Measurements from ENCODE around the gene CIB2. TPM values are rescaled to one million over a fixed set of nuclear protein-coding genes. Genes with fewer than 3 reads are reported as not detected.

CIB2 gene
- total and polyA plus RNA-seq, 2 donors, result 11.2 to 50.6 TPM

Other genes with a start within 250 kb of the CIB2 start
- gene TBC1D2B, start 53.7 kb downstream of the CIB2 start, total RNA-seq, result 32.7 TPM
- 20.0 TPM for gene TBC1D2B, start 53.7 kb downstream of the CIB2 start, polyA plus RNA-seq
- gene SH2D7, start 38.9 kb downstream of the CIB2 start, total RNA-seq, result 0.05 TPM
- gene SH2D7, start 38.9 kb downstream of the CIB2 start, polyA plus RNA-seq, result 0.05 TPM
- 69.5 TPM for gene IDH3A, start 17.9 kb upstream of the CIB2 start, total RNA-seq
- 45.7 TPM for gene IDH3A, start 17.9 kb upstream of the CIB2 start, polyA plus RNA-seq
- 7.9 TPM for gene ACSBG1, start 103.1 kb upstream of the CIB2 start, total RNA-seq
- gene ACSBG1, start 103.1 kb upstream of the CIB2 start, polyA plus RNA-seq, result 1.1 TPM
- gene DNAJA4, start 133.1 kb upstream of the CIB2 start, total RNA-seq, result 6.2 TPM
- 19.0 TPM for gene DNAJA4, start 133.1 kb upstream of the CIB2 start, polyA plus RNA-seq
- 91.1 TPM for gene SKIC8, start 168.2 kb upstream of the CIB2 start, total RNA-seq
- gene SKIC8, start 168.2 kb upstream of the CIB2 start, polyA plus RNA-seq, result 63.9 TPM
- 1.8 TPM for gene CRABP1, start 208.9 kb upstream of the CIB2 start, total RNA-seq
- gene CRABP1, start 208.9 kb upstream of the CIB2 start, polyA plus RNA-seq, result 6.5 TPM